ENCODE measurements around the gene ANKRA2.

ANKRA2 gene

GRCh38 chr5:73603998-73604397 is 38.6 kb upstream of the ANKRA2 start:
- no peak for DNase-seq (ENCODE audit: low read depth, low spot score)
- H3K4me3 ChIP-seq (ENCODE audit: low read depth, low read length), result no peak overlapping the region
- no peak for TF ChIP-seq CTCF (IDR thresholded peaks at IDR 0.05; ENCODE audit: low read depth, low read length)
- in situ Hi-C loops (cut with HindIII; ENCODE audit: low sequenced_read_pairs), result no loop called here

DNA sequence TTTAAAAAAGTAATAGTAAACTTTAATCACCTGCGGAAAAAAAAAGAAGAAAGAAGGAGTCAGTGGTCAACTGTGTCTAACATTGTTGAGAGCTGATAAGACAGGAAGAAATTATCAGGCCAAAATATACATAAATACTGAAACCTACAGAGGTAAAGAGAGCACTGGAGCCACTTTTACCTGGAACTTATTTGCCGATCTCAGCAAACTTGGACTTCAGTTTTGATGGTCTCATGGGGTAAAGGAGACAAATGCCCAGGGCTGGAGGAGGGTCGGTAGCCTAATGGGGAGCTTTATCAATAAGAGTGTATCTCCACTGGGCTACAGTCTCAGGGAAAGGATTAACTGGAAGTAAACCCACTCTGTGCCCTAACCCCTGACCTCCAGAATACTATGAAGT is 33.9 kb upstream of the ANKRA2 start:
- TF ChIP-seq CTCF (IDR thresholded peaks at IDR 0.05; ENCODE audit: low read depth, low read length), result no peak
- no peak for DNase-seq (ENCODE audit: low read depth, low spot score)
- H3K4me3 ChIP-seq (ENCODE audit: low read depth, low read length), result no peak overlapping the region
- in situ Hi-C loops (cut with HindIII; ENCODE audit: low sequenced_read_pairs), result no loop called here

GRCh38 chr5:73596705-73597328 is 31.4 kb upstream of the ANKRA2 start:
- peak; percentile 67 for TF ChIP-seq CTCF (IDR thresholded peaks at IDR 0.05; ENCODE audit: low read depth, low read length)
- H3K4me3 ChIP-seq (ENCODE audit: low read depth, low read length), result no peak overlapping the region
- peak; percentile 23 for DNase-seq (ENCODE audit: low read depth, low spot score)
- in situ Hi-C loops (cut with HindIII; ENCODE audit: low sequenced_read_pairs), result no loop called here

DNA sequence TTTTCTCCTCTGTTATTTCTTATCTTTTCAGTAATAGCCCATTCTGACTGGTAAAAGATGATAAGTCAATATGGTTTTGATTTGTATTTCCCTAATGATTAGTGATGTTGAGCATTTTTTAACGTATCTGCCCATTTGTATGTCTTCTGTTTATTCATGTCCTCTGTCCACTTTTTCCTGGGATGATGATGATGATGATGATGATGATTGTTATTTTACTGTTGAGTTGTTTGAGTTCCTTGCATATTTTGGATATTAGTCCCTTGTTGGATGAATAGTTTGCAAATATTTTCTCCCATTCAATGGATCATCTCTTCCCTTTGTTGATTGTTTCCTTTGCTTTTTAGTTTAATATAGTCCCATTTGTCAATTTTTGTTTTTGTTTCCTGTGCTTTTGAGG is 27.1 kb upstream of the ANKRA2 start:
- no peak for TF ChIP-seq CTCF (IDR thresholded peaks at IDR 0.05; ENCODE audit: low read depth, low read length)
- in situ Hi-C loops (cut with HindIII; ENCODE audit: low sequenced_read_pairs), result no loop called here
- peak; percentile 24 for DNase-seq (ENCODE audit: low read depth, low spot score)
- H3K4me3 ChIP-seq (ENCODE audit: low read depth, low read length), result no peak overlapping the region

DNA sequence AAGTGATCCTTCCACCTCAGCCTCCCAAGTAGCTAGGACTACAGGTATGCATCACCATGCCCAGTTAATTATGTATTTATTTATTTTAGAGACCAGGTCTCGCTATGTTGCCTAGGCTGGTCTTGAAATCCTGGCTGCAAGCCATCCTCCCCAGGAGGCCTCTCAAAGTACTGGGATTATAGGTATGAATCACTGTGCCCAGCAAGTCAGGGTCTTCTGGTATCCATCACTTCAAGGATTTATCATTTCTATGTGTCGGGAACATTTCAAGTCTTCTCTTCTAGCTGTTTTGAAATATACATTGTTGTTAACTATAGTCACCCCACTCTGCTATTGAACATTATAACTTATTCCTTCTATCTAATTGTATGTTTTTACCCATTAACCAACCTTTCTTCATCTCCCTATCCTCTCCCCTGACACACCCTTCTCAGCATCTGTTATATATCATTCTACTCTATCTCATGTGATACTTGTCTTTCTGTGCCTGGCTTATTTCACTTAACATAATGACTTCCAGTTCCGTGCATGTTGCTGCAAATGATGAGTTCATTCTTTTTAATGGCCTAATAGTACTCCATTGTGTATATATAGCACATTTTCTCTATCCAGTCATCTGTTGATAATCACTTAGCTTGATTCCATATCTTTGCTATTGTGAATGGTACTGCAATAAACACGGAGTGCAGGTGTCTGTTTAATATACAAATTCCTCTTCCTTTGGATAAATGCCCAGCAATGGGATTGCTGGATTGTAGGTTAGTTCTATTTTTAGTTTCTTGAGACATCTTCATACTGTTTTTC is 26.5 kb upstream of the ANKRA2 start:
- no peak for TF ChIP-seq CTCF (IDR thresholded peaks at IDR 0.05; ENCODE audit: low read depth, low read length)
- in situ Hi-C loops (cut with HindIII; ENCODE audit: low sequenced_read_pairs), result no loop called here
- no peak overlapping the region for H3K4me3 ChIP-seq (ENCODE audit: low read depth, low read length)
- DNase-seq (ENCODE audit: low read depth, low spot score), result peak; percentile 40

- TF ChIP-seq CTCF (IDR thresholded peaks at IDR 0.05; ENCODE audit: low read depth, low read length), result peak; percentile 65
- in situ Hi-C loops (cut with HindIII; ENCODE audit: low sequenced_read_pairs), result no loop called here
- H3K4me3 ChIP-seq (ENCODE audit: low read depth, low read length), result no peak overlapping the region
- peak; percentile 91 for DNase-seq (ENCODE audit: low read depth, low spot score)
Measured at GRCh38 chr5:73591102-73591695, 25.8 kb upstream of the ANKRA2 start.
